RWPE2 (cell line): ENCODE data around the gene RECQL5.

Experiments used
- ATAC-seq: fragments of 200-7000 bp; cut with Tn5 transposase; 3 replicates; pipeline ENCODE4 v1.9.1; 2021; ENCODE audit warnings: low read depth
- DNase-seq: peaks from one replicate; pipeline ENCODE4 v3.0.0-alpha.2; 2020; ENCODE audit warnings: low spot score
- H3K27ac ChIP-seq: fragments of 450-650 bp; 2 replicates; pipeline ENCODE4 v1.5.1; 2017; ENCODE audit warnings: mild to moderate bottlenecking; ENCODE audit not compliant: poor library complexity, severe bottlenecking
- H3K27me3 ChIP-seq: fragments of 250-450 bp; sonication (Bioruptor Pico); 2 replicates; pipeline ENCODE4 v1.5.1; 2021; ENCODE audit warnings: mild to moderate bottlenecking, moderate library complexity; ENCODE audit not compliant: insufficient read depth, poor library complexity, severe bottlenecking
- H3K36me3 ChIP-seq: fragments of 250-450 bp; sonication (Bioruptor Pico); 2 replicates; pipeline ENCODE4 v1.5.1; 2020; ENCODE audit warnings: low read depth, mild to moderate bottlenecking, moderate library complexity
- H3K4me1 ChIP-seq: fragments of 250-450 bp; sonication (Bioruptor Pico); 2 replicates; pipeline ENCODE4 v1.5.1; 2021; ENCODE audit warnings: mild to moderate bottlenecking, moderate library complexity; ENCODE audit not compliant: insufficient read depth, poor library complexity, severe bottlenecking
- H3K4me3 ChIP-seq: fragments of 250-450 bp; sonication (Bioruptor Pico); 2 replicates; pipeline ENCODE4 v1.5.1; 2021; ENCODE audit warnings: mild to moderate bottlenecking, moderate library complexity; ENCODE audit not compliant: severe bottlenecking
- H3K9me3 ChIP-seq: fragments of 250-450 bp; sonication (Bioruptor Pico); 2 replicates; pipeline ENCODE4 v1.5.1; 2021; ENCODE audit warnings: mild to moderate bottlenecking, moderate library complexity; ENCODE audit not compliant: severe bottlenecking
- TF ChIP-seq, protein P1 (sequence below): fragments of 450-650 bp; IDR thresholded peaks from one replicate; pipeline ENCODE4 v1.5.1; 2017; ENCODE audit warnings: mild to moderate bottlenecking, moderate library complexity; ENCODE audit not compliant: poor library complexity, severe bottlenecking

Gene RECQL5

GRCh38 chr17:75615301-75615700 is 51.7 kb downstream of the RECQL5 start:
- DNase-seq = no peak
- Histone ChIP-seq H3K4me3 (no peak overlapping the region), H3K36me3 (no peaks in the 10 kb centered on the region), H3K27me3 (no peaks in the 10 kb centered on the region), H3K9me3 (no peaks in the 10 kb centered on the region), H3K4me1 (peaks cover 5% of the 10 kb centered on the region), H3K27ac (no peak overlapping the region)
- ATAC-seq = no peak
- TF ChIP-seq, protein P1, sequence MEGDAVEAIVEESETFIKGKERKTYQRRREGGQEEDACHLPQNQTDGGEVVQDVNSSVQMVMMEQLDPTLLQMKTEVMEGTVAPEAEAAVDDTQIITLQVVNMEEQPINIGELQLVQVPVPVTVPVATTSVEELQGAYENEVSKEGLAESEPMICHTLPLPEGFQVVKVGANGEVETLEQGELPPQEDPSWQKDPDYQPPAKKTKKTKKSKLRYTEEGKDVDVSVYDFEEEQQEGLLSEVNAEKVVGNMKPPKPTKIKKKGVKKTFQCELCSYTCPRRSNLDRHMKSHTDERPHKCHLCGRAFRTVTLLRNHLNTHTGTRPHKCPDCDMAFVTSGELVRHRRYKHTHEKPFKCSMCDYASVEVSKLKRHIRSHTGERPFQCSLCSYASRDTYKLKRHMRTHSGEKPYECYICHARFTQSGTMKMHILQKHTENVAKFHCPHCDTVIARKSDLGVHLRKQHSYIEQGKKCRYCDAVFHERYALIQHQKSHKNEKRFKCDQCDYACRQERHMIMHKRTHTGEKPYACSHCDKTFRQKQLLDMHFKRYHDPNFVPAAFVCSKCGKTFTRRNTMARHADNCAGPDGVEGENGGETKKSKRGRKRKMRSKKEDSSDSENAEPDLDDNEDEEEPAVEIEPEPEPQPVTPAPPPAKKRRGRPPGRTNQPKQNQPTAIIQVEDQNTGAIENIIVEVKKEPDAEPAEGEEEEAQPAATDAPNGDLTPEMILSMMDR = no peak

DNA sequence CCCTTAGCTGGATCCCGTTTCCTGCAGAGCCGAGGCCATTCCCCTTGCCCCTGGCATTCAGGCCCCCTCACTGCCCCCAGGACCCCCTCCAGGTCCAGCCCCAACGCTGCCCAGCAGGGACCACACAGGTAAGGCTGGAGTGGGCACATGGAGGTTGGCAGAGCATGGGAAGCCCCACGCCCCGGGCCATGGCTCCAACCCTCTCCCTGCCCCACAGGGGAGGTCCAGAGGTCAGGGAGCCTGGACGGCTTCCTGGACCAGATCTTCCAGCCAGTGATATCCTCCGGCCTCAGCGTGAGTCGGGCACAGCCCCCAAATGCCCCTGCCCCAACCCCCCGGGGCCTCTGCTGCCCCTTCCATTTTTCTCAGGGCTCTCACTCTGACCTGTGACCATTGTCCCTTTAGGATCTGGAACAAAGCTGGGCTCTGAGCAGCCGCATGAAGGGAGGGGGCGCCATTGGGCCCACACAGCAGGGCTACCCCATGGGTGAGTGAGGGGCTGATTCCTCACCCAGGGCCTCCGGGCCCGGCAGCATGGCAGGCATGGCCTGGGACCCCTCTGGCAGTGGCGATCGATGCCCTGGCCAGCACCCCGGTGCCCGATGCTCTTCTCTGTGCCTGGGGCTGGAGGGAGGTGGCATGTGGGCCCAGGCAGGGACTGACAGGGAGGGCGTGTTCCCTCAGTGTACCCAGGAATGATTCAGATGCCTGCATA is 52.2 kb downstream of the RECQL5 start:
- DNase-seq (no peak), ATAC-seq (no peak)
- peaks cover 5% of the 10 kb centered on the region for H3K4me1 ChIP-seq
- no peak overlapping the region for H3K4me3 ChIP-seq
- no peaks in the 10 kb centered on the region for H3K36me3 ChIP-seq
- no peaks in the 10 kb centered on the region for H3K27me3 ChIP-seq
- TF ChIP-seq, protein P1 = no peak
- H3K9me3 ChIP-seq = no peaks in the 10 kb centered on the region
- no peak overlapping the region for H3K27ac ChIP-seq

DNA sequence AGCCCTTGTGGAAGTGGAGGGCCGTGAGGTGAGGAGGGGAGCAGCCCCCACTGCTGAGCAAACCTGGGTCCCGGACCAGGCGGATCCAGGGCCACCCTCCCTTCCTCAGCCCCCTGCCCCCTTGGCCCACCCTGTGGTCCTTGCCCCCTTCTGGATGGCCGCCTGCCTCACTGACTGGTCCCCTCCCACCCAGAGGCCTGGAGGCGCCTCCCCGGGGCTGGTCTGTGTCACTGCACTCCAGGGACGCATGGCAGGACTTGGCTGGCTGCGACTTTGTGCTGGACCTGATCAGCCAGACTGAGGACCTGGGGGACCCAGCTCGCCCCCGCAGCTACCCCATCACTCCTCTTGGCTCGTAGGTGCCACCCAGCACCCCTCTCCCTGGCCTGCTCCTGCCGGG is 52.9 kb downstream of the RECQL5 start:
- TF ChIP-seq, protein P1 = no peak
- H3K4me1 ChIP-seq = peaks cover 5% of the 10 kb centered on the region
- no peaks in the 10 kb centered on the region for H3K27me3 ChIP-seq
- no peak for ATAC-seq
- H3K36me3 ChIP-seq = no peaks in the 10 kb centered on the region
- no peaks in the 10 kb centered on the region for H3K9me3 ChIP-seq
- H3K27ac ChIP-seq = no peak overlapping the region
- no peak overlapping the region for H3K4me3 ChIP-seq
- DNase-seq = no peak

DNA sequence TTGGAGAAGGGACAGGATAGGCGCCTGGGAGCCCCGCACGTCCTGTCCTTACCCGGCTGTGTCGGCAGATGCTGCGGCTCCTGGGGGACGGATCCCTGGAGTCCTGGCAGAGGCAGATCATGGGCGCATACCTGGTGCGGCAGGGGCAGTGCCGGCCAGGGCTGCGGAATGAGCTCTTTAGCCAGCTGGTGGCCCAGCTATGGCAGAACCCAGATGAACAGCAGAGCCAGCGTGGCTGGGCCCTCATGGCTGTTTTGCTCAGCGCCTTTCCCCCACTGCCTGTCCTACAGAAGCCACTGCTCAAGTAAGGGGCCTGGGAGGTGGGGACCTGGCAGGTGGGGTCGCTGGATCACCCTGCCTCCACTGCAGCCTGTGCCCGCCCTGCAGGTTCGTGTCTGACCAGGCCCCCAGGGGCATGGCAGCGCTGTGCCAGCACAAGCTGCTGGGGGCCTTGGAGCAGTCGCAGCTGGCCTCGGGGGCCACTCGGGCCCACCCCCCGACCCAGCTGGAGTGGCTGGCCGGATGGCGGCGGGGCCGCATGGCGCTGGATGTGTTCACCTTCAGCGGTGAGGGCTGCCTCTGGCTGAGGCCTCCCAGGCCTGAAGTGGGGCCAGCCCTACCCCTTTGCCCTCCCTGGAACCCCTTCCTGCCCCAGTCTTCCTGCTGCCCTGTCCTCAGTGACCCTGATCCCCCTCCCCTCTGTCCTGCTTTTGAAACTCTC is 53.9 kb downstream of the RECQL5 start:
- no peaks in the 10 kb centered on the region for H3K27me3 ChIP-seq
- DNase-seq (no peak), ATAC-seq (no peak)
- no peaks in the 10 kb centered on the region for H3K36me3 ChIP-seq
- no peaks in the 10 kb centered on the region for H3K9me3 ChIP-seq
- no peak overlapping the region for H3K4me3 ChIP-seq
- no peak overlapping the region for H3K27ac ChIP-seq
- TF ChIP-seq, protein P1 = no peak
- H3K4me1 ChIP-seq = peaks cover 5% of the 10 kb centered on the region
